ENCODE measurements around the gene TRAIP.
"Not testable (repeated sequence)": the region's sequence is repeated elsewhere in the genome, so short reads cannot be mapped to it uniquely, and the experiment has no call there.

TRAIP gene

GRCh38 chr3:49823131-49823530 lies 33.2 kb downstream of the TRAIP start:
- not testable (repeated sequence) for DNase-seq (ENCODE audit: low read depth)

GRCh38 chr3:49813497-49814174 lies 42.7 kb downstream of the TRAIP start, which contains the start of gene UBA7:
UBA7 (minus strand) TSS chr3:49813953; CDS start chr3:49813787, 166 bp downstream.
- peak; percentile 79 for DNase-seq (ENCODE audit: low read depth)

GRCh38 chr3:49812916-49813496 lies 43.4 kb downstream of the TRAIP start:
- peak; percentile 13 for DNase-seq (ENCODE audit: low read depth)

- no peak for DNase-seq (ENCODE audit: low read depth)
These were observed 48.8 kb downstream of the TRAIP start for GRCh38 chr3:49807431-49808114.

GRCh38 chr3:49806850-49807249 lies 49.5 kb downstream of the TRAIP start:
- no peak for DNase-seq (ENCODE audit: low read depth)

- DNase-seq (ENCODE audit: low read depth), result no peak
These were observed 50.3 kb downstream of the TRAIP start for GRCh38 chr3:49805897-49806701.

- no peak for DNase-seq (ENCODE audit: low read depth)
These were observed 51.0 kb downstream of the TRAIP start for GRCh38 chr3:49805367-49805782.

GRCh38 chr3:49804141-49805041 lies 52.0 kb downstream of the TRAIP start:
- no peak for DNase-seq (ENCODE audit: low read depth)

- no peak for DNase-seq (ENCODE audit: low read depth)
These were observed 52.8 kb downstream of the TRAIP start for GRCh38 chr3:49803465-49804140.

- peak; percentile 88 for DNase-seq (ENCODE audit: low read depth)
These were observed 53.5 kb downstream of the TRAIP start, which contains the start of gene INKA1 for GRCh38 chr3:49802719-49803464. INKA1 (plus strand) TSS chr3:49803261; CDS start chr3:49803393, 132 bp downstream.

GRCh38 chr3:49801160-49801559 lies 55.2 kb downstream of the TRAIP start:
- no peak for DNase-seq (ENCODE audit: low read depth)

- peak; percentile 63 for DNase-seq (ENCODE audit: low read depth)
These were observed 56.6 kb downstream of the TRAIP start, which contains the start of gene CDHR4 for GRCh38 chr3:49799761-49800160. CDHR4 (minus strand) TSS chr3:49799873; CDS start chr3:49799812, 61 bp downstream.

- DNase-seq (ENCODE audit: low read depth), result no peak
These were observed 57.3 kb downstream of the TRAIP start for GRCh38 chr3:49799105-49799504.

GRCh38 chr3:49794926-49795905 lies 61.1 kb downstream of the TRAIP start:
- no peak for DNase-seq (ENCODE audit: low read depth)

- DNase-seq (ENCODE audit: low read depth), result no peak
These were observed 61.9 kb downstream of the TRAIP start for GRCh38 chr3:49794431-49794830.

GRCh38 chr3:49793486-49794085 lies 62.8 kb downstream of the TRAIP start:
- no peak for DNase-seq (ENCODE audit: low read depth)

GRCh38 chr3:49792371-49793150 lies 63.8 kb downstream of the TRAIP start:
- DNase-seq (ENCODE audit: low read depth), result no peak
